GM18907 (cell line): ENCODE results near the gene SERPINB10.
"Not testable (repeated sequence)": the region's sequence is repeated elsewhere in the genome, so short reads cannot be mapped to it uniquely, and the experiment has no call there.

Experiments
- ATAC-seq: cut with Tn5 transposase; IDR thresholded peaks from one replicate; pipeline ENCODE4 v1.9.1; 2021; ENCODE audit warnings: mild to moderate bottlenecking, moderate library complexity; ENCODE audit not compliant: unreplicated experiment

The SERPINB10 gene

DNA sequence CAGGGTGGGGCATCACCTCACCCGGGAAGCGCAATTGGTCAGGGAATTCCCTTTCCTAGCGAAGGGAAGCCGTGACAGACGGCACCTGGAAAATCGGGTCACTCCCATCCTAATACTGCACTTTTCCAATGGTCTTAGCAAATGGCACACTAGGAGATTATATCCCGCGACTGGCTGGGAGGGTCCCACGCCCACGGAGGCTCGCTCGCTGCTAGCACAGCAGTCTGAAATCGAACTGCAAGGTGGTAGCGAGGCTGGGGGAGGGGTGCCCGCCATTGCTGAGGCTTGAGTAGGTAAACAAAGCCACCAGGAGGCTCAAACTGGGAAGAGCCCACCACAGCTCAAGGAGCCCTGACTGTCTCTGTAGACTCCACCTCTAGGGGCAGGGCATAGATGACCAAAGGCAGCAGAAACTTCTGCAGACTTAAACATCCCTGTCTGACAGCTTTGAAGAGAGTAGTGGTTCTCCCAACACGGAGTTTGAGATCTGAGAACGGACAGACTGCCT is 32.8 kb downstream of the SERPINB10 start:
- ATAC-seq = not testable (repeated sequence)

GRCh38 chr18:63947051-63947790 is 39.5 kb downstream of the SERPINB10 start:
- ATAC-seq = no peak

DNA sequence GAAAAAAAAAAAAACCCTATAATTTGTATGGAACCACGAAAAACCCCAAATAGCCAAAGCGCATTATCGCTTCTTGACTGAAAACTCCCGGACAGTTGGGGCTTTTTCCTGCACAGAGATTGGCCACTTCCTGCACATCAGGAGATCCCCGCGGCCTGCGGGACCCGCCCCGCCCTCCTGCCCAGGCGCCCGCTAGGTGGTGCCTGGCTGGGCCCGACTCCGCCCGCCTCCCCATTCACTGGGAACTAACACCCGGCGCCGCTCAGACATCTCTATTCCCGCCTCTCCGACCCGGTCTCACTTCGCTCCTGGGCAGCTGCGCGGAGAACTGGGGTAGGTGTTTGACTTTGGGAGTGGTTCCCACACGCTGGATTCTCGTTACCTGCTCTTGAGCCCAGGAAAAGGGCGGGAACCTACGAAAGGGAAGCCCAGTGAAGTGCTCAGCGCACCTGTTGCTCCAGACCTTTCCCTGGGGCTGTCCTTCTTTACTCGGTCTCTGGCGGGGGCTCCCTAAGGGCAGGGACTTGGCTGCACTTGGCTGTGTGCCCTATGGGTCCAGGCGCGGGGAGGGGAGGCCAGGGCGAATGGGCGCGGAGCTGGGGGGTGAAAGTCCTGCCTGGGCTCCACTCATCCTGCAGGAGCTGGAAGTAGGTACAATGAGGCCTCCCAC is 41.4 kb downstream of the SERPINB10 start, which contains the start of gene HMSD:
Gene HMSD, plus strand, starts transcription at position 234 of the 670 bp plus-strand sequence. CDS start 4,155 bp downstream, outside the sequence.
- peak; percentile 90 for ATAC-seq

DNA sequence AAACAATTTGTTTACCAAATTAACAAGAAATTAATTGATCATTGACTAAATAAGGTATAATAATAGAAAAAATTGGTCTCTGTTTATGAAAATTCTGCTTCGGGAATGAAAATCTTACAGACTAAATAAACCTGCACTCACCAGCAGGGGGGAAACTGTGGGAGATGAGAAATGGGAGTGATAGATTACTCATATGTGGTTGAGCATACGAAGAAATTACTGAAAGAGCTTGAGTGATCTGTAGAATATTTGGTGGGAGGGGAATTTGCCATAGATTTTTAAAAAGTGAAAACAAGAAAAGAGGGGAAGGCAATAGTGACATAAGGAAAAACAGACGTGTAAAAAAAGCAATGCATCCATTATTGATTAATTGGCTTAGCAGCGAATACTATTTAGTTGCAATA is 43.5 kb downstream of the SERPINB10 start:
- peak; percentile 55 for ATAC-seq

GRCh38 chr18:63953811-63954210 is 46.1 kb downstream of the SERPINB10 start:
- no peak for ATAC-seq

DNA sequence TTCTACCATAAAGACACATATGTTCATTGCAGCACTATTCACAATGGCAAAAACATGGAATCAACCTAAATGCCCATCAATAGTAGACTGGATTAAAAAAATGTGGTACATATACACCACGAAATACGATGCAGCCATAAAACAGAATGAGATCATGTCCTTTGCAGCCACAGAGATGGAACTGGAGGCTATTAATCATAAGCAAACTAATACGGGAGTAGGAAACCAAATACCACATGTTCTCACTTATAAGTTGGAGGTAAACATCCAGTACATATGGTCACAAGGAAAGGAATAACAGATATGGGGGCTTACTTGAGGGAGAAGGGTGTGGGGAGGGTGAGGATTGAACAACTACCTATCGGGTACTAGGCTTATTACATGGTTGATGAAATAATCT is 49.0 kb downstream of the SERPINB10 start:
- ATAC-seq = no peak

DNA sequence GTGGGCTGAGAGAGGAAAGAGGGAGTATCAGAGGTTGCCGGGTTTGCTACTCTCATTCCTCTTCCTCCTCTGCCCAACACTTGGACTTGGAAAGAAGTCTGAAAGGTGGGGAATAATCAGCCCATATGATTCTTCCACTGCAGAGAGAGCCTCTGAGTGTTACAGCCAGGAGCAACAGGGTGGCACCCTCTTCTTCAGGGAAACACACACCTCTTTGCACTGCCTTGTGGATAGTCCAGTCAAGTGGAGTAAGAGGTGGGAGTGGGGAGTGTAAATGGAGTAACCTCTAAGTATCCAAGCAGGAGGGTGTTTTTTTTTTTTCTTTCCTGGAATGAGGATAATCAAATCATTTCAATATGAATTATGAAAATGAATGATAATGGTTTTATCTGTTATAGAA is 53.1 kb downstream of the SERPINB10 start:
- no peak for ATAC-seq

DNA sequence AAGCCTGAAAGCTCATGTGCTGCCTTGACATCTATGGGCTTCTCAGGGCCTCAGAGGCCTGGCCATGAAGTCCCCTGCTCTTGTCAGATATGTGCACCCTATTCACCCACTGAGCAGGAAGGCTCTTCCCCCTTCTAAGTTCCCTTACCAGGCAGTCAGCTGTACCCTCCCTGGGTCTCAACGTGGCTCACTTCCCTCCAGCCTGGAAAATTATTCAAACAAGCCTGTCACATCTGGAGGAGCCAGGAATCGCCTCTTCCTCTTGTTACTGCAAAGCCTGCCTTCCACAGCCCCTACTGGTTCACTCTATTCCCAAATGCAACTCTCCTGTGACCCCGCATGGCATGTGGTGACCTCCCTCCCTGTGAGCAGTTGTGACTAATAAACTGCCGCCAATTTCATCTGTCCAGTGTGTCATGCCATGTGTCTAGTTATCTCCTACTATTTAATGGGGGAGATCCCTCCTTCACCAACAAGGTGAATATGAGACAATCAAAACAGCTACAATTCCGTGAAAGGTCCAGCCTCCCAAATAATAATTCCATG is 53.8 kb downstream of the SERPINB10 start:
- no peak for ATAC-seq

GRCh38 chr18:63962137-63962536 is 54.4 kb downstream of the SERPINB10 start:
- ATAC-seq = no peak

DNA sequence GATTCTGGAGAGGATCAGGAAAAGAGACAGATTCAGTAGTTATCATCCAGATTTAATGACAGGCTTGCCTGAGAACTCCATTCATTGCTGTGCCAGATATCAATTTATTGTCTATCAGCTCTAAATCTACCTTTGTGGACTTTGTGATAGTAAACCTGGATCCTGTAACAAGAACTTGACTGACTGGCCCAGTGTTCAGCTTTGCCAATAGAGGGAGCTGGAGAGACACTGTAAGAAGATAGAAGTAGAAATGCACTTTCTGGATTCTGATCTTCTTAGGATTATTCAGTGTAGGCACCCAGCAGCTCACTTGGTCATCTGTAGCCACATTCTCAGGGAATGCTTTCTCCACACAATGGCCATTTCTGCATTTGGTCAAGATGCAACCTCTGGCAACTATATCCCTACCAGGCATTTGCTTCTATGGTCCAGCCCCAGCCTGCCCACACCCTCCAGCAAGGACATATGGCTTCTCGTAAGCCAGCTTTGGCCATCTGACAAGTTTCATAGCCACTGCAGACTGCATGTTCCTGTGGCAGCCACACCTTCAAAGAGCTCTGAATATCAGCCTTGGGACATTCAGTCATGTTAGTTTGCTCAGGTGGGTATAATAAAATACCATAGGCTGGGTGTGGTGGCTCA is 56.0 kb downstream of the SERPINB10 start:
- ATAC-seq = peak; percentile 84

GRCh38 chr18:63964908-63965307 is 57.1 kb downstream of the SERPINB10 start:
- no peak for ATAC-seq

GRCh38 chr18:63965716-63966330 is 58.1 kb downstream of the SERPINB10 start:
- no peak for ATAC-seq

GRCh38 chr18:63969942-63970808 is 62.4 kb downstream of the SERPINB10 start, which contains the start of gene SERPINB8:
SERPINB8 (plus strand) TSS chr18:63970081; CDS start chr18:63978309, 8,228 bp downstream.
- peak; percentile 95 for ATAC-seq

GRCh38 chr18:63970809-63971205 is 63.0 kb downstream of the SERPINB10 start:
- ATAC-seq = peak; percentile 3

DNA sequence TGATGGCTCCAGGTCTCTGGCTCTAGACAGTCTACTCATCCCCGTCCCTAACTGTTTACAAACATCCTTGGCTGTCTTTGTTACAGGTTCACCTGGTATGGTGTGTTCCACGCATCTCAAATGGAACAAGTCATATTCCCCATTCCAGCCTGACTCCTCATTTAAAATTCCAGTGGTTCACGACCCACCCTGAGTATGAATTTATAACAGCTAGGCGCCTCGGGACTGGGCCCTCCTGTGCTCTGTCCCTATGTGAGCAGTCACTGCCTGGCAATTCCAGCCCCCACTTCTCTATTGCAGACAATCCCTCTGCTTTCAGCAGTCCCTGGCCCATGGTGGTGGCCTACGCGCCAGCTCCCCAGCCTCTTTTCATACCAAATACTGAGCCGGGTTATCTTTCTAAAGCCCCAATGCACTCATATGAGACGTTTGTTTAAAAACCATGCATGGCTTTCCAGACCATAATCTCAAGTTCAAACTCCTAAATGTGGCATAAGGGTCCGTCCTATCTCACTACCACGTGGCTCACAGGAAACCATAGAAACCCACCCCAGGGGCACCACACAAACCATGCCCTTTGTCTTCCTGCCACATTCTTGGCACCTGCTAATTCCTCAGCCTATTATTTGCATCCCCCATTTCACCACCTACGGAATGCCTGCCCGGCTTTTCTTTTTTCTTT is 63.7 kb downstream of the SERPINB10 start:
- ATAC-seq = no peak

- no peak for ATAC-seq
Observed at GRCh38 chr18:63972002-63972376, 64.2 kb downstream of the SERPINB10 start.

GRCh38 chr18:63974991-63975390 is 67.2 kb downstream of the SERPINB10 start:
- ATAC-seq = no peak

GRCh38 chr18:63975628-63976027 is 67.9 kb downstream of the SERPINB10 start:
- ATAC-seq = peak; percentile 32

- ATAC-seq = no peak
Observed at GRCh38 chr18:63977040-63977439, 69.3 kb downstream of the SERPINB10 start.
